HT1080 (cell line): ENCODE results near the gene MAP2K7. TPM values are rescaled to one million over a fixed set of nuclear protein-coding genes. Genes with fewer than 3 reads are reported as not detected.
A peak's percentile ranks its signal among the peaks of the same experiment; 100 is the strongest.
"Not testable (repeated sequence)": the region's sequence is repeated elsewhere in the genome, so short reads cannot be mapped to it uniquely, and the experiment has no call there.

Source experiments
- DNase-seq: peaks from one replicate; pipeline ENCODE4 v3.0.0-alpha.2; 2015; ENCODE audit warnings: low read depth
- total RNA-seq: library from RNA; depleted of rRNA; stranded (reverse); fragments of >200 nt; shearing (Covaris generic); gene quantifications from 2 replicates; pipeline ENCODE4 v1.2.3, GENCODE V29; 2014

Gene MAP2K7
- total RNA-seq, 1 experiment from 2014 or later: 22.0 TPM

- DNase-seq: peak; percentile 82
Measured at GRCh38 chr19:7928741-7929701, 25.3 kb downstream of the MAP2K7 start.

GRCh38 chr19:7930030-7930429 lies 26.4 kb downstream of the MAP2K7 start:
- not testable (repeated sequence) for DNase-seq

DNA sequence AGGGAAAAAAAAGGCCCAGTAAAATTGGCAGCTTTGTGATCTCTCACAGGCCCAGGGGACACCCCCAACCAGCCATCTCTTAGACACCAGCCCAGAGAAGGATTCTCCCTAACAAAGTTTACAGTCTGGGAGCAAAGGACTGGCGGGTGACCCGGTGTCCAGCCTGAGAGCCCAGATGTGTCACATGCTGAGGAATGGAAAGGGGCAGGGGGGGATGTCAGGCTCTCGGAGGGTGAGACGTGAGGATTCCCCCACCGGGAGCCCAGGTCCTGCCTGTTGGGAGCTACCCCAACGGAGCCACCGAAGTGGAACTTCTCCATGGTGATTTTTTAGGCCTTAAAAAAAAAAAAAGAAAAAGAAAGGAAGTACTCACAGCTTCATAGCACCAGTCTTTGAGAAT lies 27.1 kb downstream of the MAP2K7 start:
- DNase-seq: no peak

DNA sequence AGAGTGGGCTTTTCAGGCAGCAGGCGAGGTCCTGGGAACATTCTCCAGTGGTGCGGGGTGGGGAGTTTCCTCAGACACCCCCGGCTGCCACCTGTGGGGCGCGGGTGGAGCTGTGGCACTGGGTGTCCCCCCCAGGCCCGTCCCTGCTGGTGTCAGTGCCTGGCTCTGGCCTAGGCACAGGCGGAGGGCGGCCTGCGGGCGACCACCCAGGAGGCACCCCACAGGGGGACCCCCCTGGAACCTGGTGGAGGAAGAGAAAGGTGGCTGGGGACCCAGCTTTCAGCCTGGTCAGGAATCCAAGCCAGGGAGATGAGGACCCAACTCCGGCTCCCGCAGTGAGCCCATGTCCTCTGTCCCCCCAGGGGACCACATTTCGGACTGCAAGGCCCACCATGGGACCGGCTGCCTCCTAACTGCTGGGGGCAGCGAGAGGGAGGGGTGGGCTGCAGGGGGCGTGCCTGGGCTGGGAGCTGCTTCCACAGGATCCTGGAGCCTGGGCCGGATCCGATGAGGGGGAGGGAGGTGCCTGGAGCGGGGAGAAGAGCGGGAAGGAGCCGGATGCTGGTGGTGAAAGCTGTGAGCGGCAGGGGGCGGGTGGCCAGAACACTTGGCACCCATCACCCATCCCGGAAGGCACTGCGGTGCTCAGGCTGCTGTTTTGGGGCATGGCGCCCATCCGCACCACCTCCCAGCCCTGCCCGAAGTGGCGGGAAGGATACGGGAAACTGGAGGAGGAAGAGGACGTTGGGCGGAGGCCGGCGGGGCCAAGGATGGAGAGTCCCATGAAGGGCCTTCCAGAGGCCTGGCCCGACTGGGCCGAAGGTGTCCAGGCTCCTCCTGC lies 27.8 kb downstream of the MAP2K7 start:
- no peak for DNase-seq

DNA sequence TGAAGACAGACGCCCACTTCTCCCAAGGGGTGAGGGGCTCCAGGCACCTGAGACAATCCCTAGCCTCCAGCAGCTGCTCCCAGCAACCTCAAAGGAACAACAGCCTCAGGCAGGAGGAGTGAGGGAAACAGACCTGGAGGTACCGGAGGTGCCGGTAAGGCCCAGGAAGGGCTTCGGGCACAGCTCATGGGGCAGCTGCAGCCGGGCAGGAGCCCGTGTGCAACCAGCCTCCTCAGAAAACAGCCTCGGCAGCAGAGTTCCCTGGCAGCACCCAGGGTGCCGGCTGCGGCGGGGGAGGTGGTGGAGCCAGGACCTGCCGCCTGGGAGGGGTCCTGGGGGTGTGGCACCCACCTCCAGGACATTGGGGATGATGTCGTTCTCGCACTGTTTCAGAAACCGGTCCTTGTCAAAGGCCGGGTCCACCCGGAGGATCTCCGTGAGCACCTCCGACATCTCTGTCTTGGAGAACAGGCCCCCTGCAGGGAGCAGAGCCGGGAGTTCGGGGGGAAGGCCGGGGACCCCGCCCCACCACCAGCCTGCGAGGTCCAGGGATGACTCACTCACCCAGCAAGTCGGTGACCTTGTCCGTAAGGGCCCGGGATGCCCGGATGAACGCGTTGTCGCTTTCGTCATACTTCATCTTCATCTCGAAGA lies 28.7 kb downstream of the MAP2K7 start:
- DNase-seq: no peak

DNA sequence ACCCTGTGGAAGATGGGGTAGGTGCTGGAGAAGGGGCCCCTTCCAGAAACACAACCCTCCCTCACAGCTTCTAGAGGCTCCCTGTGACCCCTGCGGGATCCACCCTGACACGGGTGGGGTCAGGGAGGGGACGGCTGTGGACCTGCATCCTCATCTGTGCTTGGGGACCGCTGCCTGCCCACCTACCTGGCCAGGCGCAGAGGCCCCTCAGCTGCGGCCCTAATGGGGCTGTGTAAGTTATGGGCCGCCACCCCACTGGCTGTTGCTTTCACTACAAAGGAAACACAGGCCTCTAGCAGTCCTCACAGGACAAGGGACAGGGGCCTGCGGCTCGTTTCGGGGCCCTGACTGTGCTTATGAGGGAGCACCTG lies 29.2 kb downstream of the MAP2K7 start:
- no peak for DNase-seq

GRCh38 chr19:7933411-7933810 lies 29.7 kb downstream of the MAP2K7 start:
- DNase-seq: no peak

DNA sequence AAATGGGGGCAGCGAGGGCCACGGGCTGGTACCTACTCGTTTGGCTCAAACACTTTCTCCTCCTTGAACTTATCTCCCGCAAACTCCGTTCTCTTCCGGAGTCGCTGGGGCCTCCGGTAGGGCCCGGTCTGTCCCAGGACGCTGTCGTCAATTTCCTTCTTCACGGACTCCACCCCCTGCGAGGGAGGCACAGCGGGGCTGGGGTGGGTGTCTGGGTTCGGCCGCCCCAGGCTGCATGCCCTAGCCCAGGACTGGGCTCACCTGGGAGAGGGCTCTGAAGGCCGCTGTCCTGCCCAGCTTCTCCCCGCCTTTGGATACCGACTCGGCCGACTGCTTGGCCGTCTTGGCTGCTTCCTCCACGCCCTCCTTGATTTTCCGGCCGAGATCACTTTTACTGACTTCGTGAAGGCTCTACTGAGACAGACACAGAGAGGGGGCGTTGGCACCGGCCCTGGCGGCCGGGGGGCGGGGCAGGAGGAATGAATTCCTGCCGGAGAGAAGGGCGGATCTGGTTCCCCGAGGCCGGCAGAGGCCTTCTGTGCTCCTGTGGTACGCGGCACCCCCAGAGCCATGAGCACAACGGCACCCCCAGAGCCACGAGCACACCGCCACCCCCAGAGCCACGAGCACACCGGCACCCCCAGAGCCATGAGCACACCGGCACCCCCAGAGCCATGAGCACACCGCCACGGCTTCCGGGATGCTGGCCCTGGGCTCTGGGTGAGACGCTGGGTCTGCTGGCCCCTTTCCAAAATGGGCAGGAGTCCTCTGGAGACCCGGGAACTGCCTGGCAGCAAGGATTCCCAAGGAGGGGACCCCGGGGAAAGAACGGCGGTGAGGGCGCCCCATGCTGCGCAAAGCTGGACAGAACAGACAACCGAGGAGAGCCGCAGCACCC lies 30.4 kb downstream of the MAP2K7 start:
- DNase-seq: no peak

- DNase-seq: no peak
Measured at GRCh38 chr19:7934766-7935165, 31.1 kb downstream of the MAP2K7 start.

GRCh38 chr19:7940841-7941240 lies 37.2 kb downstream of the MAP2K7 start:
- no peak for DNase-seq

DNA sequence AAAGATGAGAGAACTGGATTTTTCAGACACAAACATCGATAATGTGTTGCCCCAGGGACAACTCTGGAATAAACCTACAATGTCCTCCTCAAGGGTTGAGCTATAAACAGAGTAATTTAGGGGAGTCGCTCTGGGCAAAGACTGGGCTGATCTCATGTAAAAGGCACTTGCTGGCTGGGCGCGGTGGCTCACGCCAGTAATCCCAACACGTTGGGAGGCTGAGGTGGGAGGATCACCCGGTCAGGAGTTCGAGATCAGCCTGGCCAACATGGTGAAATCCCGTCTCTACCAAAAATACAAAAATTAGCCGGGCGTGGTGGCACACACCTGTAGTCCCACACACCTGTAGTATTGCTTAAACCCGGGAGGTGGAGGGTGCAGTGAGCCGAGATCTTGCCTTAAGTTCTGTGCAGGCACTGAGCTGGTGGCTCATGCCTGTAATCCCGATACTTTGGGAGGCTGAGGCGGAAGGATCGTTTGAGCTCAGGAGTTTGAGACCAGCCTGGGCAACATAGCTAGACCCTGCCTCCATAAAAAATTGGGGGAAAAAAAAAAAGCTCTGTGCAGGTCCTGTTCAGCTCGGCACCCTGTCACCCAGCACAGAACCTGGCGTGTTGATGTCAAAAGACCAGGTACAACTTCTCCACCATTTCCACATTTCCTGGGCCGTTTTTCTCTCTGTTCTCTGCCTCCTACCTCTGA lies 38.4 kb downstream of the MAP2K7 start:
- DNase-seq: no peak

DNA sequence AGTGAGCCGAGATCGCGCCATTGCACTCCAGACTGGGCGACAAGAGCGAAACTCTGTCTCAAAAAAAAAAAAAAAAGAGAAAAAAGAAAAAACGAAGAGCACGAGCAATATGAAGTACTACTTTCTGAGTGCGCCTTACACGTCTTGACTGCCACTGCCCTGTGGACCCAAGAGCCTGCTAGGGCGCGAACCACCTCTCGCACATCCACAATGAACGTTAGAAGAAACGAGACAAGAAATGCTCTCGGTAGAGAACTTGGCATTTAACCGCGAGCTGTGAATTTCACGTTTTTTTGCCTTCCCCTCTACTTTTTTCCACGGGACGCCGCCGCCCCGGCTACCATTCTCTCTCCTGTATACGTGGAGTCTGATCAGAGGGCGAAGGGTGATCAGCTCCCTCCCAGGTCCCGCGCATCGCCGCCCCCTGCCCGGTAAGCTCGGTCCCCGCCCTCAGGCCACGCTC lies 39.3 kb downstream of the MAP2K7 start:
- DNase-seq: no peak

DNA sequence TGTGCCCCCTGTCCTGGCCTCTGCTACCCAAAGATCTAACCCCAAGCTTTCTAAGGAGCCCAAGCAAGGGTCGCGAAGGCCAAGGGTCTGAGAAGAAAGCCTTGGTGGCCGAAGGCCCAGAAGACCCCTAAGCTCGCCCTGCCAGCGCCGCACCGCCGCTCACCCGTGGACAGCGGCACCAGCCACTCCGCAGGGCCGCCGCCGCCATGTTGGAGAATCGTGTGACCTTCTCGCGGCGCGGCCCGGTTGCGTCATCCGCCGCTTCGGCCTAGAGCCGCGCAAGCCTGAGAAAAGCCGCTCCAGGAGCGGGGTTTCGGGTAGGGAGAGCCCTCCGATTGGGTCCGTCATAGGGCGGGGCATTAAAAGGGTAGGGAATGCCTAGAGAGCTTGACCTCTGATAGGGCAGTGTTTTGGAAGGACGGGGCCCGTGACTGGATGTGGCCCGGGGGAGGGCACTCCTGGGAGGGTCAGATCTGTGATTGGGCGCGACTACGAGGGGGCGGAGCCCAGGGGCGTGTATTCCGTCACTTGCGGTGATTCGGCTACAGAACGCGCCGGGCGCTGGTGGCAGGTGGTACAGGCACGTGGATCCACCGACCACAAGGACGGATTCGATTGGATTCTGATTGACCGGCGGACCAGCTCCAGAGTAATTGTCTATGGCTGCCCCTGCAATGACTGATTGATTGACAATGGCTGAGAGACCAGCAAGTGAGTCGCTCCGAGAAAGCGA lies 39.9 kb downstream of the MAP2K7 start, which contains the start of gene TIMM44:
TIMM44 (minus strand) TSS at position 223 of the 733 bp plus-strand sequence; CDS start at position 208, 15 bp downstream.
- DNase-seq: peak; percentile 99

- peak; percentile 81 for DNase-seq
Measured at GRCh38 chr19:7944177-7944761, 40.6 kb downstream of the MAP2K7 start.

- peak; percentile 27 for DNase-seq
Measured at GRCh38 chr19:7947939-7948338, 44.3 kb downstream of the MAP2K7 start.

GRCh38 chr19:7953060-7953459 lies 49.4 kb downstream of the MAP2K7 start:
- peak; percentile 30 for DNase-seq

- DNase-seq: no peak
Measured at GRCh38 chr19:7953576-7953975, 49.9 kb downstream of the MAP2K7 start.

DNA sequence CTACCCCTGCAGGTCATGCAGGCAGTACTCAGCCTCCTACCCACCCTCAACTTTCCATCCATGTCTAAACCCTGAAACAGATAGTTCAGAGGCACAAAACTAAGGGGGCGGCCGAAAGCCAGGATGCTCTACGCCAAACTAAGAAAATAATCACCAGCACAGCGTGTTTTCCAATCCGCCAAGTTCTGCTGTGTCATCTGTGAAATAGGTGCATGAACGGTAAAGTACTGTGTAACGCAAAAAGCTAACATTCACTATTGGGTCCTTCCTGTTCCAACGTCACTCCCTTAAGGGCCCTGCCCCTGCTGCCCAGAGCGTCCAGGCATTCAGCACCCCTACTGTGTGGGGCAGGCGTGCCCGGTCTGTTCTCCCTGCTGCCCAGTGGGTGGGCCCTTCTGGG lies 52.0 kb downstream of the MAP2K7 start:
- no peak for DNase-seq

DNA sequence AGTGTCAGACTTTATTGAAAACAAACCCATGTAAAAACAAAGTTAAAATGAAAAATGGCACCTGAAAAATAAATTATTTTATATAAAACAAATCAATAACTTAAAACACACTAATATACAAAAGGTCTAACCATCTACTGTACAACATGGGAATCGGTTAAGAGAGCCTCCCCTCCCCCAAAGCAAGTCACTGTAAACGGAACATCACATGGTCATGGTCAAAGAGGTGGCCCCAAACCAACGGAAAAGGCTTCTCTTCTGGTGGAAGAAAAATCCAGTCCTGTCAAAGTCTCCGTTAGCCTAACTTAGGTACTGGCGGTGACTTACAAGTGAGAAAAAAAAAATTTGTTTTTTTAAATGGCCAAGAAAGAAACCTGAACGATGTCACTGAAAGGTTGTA lies 55.5 kb downstream of the MAP2K7 start:
- DNase-seq: no peak
